H1 (cell line): ENCODE results near the gene DOCK3. TPM values are rescaled to one million over a fixed set of nuclear protein-coding genes. Genes with fewer than 3 reads are reported as not detected.

ENCODE experiments used
- CTCF ChIA-PET: fragments of 300-600 bp; sonication (Branson Sonifier 250); formaldehyde crosslinking; loops from one replicate; lab custom pipeline; 2021; ENCODE audit not compliant: partially characterized antibody; lab: Charles Lee
- POLR2A ChIA-PET: fragments of 300-600 bp; sonication (Branson Sonifier 250); formaldehyde crosslinking; loops from one replicate; lab custom pipeline; 2021; ENCODE audit warnings: inconsistent platforms; ENCODE audit not compliant: partially characterized antibody; lab: Charles Lee
- DNase-seq, 2 experiments: peaks; one replicate each; pipeline versions ENCODE4 v3.0.0 to v3.0.0-alpha.2; 2010 to 2022; ENCODE audit warnings: low spot score in 2 of 2, low read depth in 1 of 2, mixed read lengths in 1 of 2
- FAIRE-seq: peaks from 2 replicates; lab custom pipeline; 2011; peaks lifted over from hg19 to GRCh38; lab: Jason Lieb, UNC
- H2AFZ ChIP-seq: 2 replicates; pipeline ENCODE4 v1.8.1; 2012; ENCODE audit warnings: low read length, inconsistent platforms
- H2AK5ac ChIP-seq: 2 replicates; pipeline ENCODE4 v1.6.1; 2013; ENCODE audit warnings: low read depth, low read length
- H2BK120ac ChIP-seq: replicated peaks from 2 replicates; pipeline ENCODE3; 2013; ENCODE audit warnings: low read depth, low read length, inconsistent platforms
- H2BK12ac ChIP-seq: 2 replicates; pipeline ENCODE4 v1.6.1; 2013; ENCODE audit warnings: low read depth, low read length
- H2BK15ac ChIP-seq: 2 replicates; pipeline ENCODE4 v1.6.1; 2013; ENCODE audit warnings: low read length
- H2BK20ac ChIP-seq: 2 replicates; pipeline ENCODE4 v1.6.1; 2013; ENCODE audit warnings: low read length
- H2BK5ac ChIP-seq: 2 replicates; pipeline ENCODE4 v1.6.1; 2013; ENCODE audit warnings: low read depth, low read length
- H3K14ac ChIP-seq: 2 replicates; pipeline ENCODE4 v1.6.1; 2013; ENCODE audit warnings: inconsistent platforms; ENCODE audit not compliant: insufficient read length
- H3K18ac ChIP-seq: 2 replicates; pipeline ENCODE4 v1.6.1; 2013; ENCODE audit warnings: low read length; ENCODE audit errors: extremely low read depth
- H3K23ac ChIP-seq: 2 replicates; pipeline ENCODE4 v1.6.1; 2013; ENCODE audit warnings: inconsistent platforms; ENCODE audit not compliant: insufficient read length
- H3K23me2 ChIP-seq: 2 replicates; pipeline ENCODE4 v1.6.1; 2013; ENCODE audit warnings: low read depth, low read length
- H3K27ac ChIP-seq: 2 replicates; pipeline ENCODE4 v1.6.1; 2011; ENCODE audit warnings: low read depth, low read length, inconsistent platforms
- H3K27me3 ChIP-seq, 4 experiments: replicated peaks in 1 of 4; 1 replicate in 1 of 4; 2 replicates in 3 of 4; pipeline versions ENCODE4 v1.6.1 to v1.8.1; 2011 to 2013; ENCODE audit warnings: low read length in 3 of 4, mild to moderate bottlenecking in 3 of 4, inconsistent platforms in 2 of 4, mixed read lengths in 2 of 4, moderate library complexity in 1 of 4; ENCODE audit not compliant: control insufficient read depth in 3 of 4, insufficient read depth in 3 of 4; ENCODE audit errors: extremely low read depth in 1 of 4
- H3K36me3 ChIP-seq, 4 experiments: 2 replicates each; pipeline versions ENCODE4 v1.6.1 to v1.8.1; 2011 to 2013; ENCODE audit warnings: mild to moderate bottlenecking in 4 of 4, low read length in 3 of 4, moderate library complexity in 2 of 4, control low read depth in 1 of 4, inconsistent platforms in 1 of 4; ENCODE audit not compliant: insufficient read depth in 4 of 4, control insufficient read depth in 2 of 4
- H3K4ac ChIP-seq: replicated peaks from 2 replicates; pipeline ENCODE3; 2013; ENCODE audit warnings: low read length, low read depth, mixed read lengths, inconsistent platforms; ENCODE audit not compliant: insufficient read length
- H3K4me1 ChIP-seq, 4 experiments: replicated peaks in 1 of 4; 1 replicate in 1 of 4; 2 replicates in 3 of 4; pipeline versions ENCODE4 v1.6.1 to v1.8.1; 2011 to 2013; ENCODE audit warnings: low read length in 3 of 4, inconsistent platforms in 2 of 4, mixed read lengths in 1 of 4; ENCODE audit not compliant: insufficient read depth in 4 of 4, control insufficient read depth in 3 of 4
- H3K4me2 ChIP-seq, 2 experiments: 2 replicates each; pipeline versions ENCODE4 v1.6.1 to v1.8.1; 2011 to 2013; ENCODE audit warnings: low read depth in 2 of 2, low read length in 2 of 2, control low read depth in 1 of 2, inconsistent platforms in 1 of 2, mild to moderate bottlenecking in 1 of 2; ENCODE audit not compliant: insufficient read depth in 1 of 2
- H3K4me3 ChIP-seq, 4 experiments: fragments of 200-600, 300-600 bp in 1 of 4; sonication (generic), shearing (Covaris generic), sonication (Bioruptor Twin) in 1 of 4; 2 replicates each; pipeline versions ENCODE4 v1.5.1 to v1.8.1; 2011 to 2016; ENCODE audit warnings: low read length in 4 of 4, low read depth in 3 of 4, control low read depth in 2 of 4, inconsistent platforms in 2 of 4, mild to moderate bottlenecking in 2 of 4, mixed read lengths in 1 of 4, moderate library complexity in 1 of 4; ENCODE audit not compliant: insufficient read depth in 2 of 4; ENCODE audit errors: extremely low read depth in 1 of 4
- H3K56ac ChIP-seq: replicated peaks from 2 replicates; pipeline ENCODE3; 2013; ENCODE audit warnings: low read depth, mild to moderate bottlenecking, mixed read lengths, low read length, inconsistent platforms; ENCODE audit not compliant: insufficient read length
- H3K79me1 ChIP-seq: 2 replicates; pipeline ENCODE4 v1.6.1; 2013; ENCODE audit warnings: low read depth, low read length, control low read depth
- H3K79me2 ChIP-seq, 2 experiments: 2 replicates each; pipeline versions ENCODE4 v1.6.1 to v1.8.1; 2012 to 2013; ENCODE audit warnings: low read length in 2 of 2, mild to moderate bottlenecking in 2 of 2, inconsistent platforms in 1 of 2; ENCODE audit not compliant: insufficient read depth in 2 of 2, control insufficient read depth in 1 of 2
- H3K9ac ChIP-seq, 4 experiments: replicated peaks in 1 of 4; 1 replicate in 1 of 4; 2 replicates in 3 of 4; pipeline versions ENCODE4 v1.6.1 to v1.8.1; 2011 to 2013; ENCODE audit warnings: low read depth in 3 of 4, low read length in 3 of 4, control low read depth in 2 of 4, mild to moderate bottlenecking in 2 of 4, moderate library complexity in 2 of 4, inconsistent platforms in 1 of 4; ENCODE audit errors: extremely low read depth in 1 of 4
- H3K9me3 ChIP-seq, 2 experiments: 2 replicates each; pipeline versions ENCODE4 v1.6.1 to v1.8.1; 2012 to 2013; ENCODE audit warnings: mild to moderate bottlenecking in 2 of 2, moderate library complexity in 2 of 2, control low read depth in 1 of 2, inconsistent platforms in 1 of 2, low read depth in 1 of 2, low read length in 1 of 2, mixed read lengths in 1 of 2; ENCODE audit not compliant: insufficient read depth in 2 of 2
- H4K20me1 ChIP-seq, 2 experiments: replicated peaks in 1 of 2; 2 replicates each; pipeline versions ENCODE3 to v1.8.1; 2011 to 2013; ENCODE audit warnings: inconsistent platforms in 2 of 2, low read length in 2 of 2, mild to moderate bottlenecking in 1 of 2; ENCODE audit not compliant: insufficient read depth in 2 of 2, control insufficient read depth in 1 of 2
- H4K5ac ChIP-seq: 2 replicates; pipeline ENCODE4 v1.6.1; 2013; ENCODE audit warnings: low read length, low read depth, mixed read lengths, inconsistent platforms; ENCODE audit not compliant: insufficient read length
- H4K8ac ChIP-seq: 2 replicates; pipeline ENCODE4 v1.8.0; 2013; ENCODE audit warnings: mild to moderate bottlenecking, moderate library complexity, low read length, inconsistent platforms; ENCODE audit not compliant: insufficient read depth; ENCODE audit errors: extremely low read depth
- H4K91ac ChIP-seq: replicated peaks from 2 replicates; pipeline ENCODE3; 2013; ENCODE audit warnings: low read length, mixed read lengths, inconsistent platforms; ENCODE audit not compliant: insufficient read length
- BACH1 ChIP-seq: IDR thresholded peaks from 2 replicates; pipeline ENCODE4 v1.6.1; 2012; ENCODE audit warnings: low read length, improper control_type of control experiment
- CBX8 ChIP-seq: fragments of 300-800, 300-1000 bp; sonication (generic); IDR thresholded peaks from 2 replicates; pipeline ENCODE4 v1.7.1; 2016; ENCODE audit warnings: low read depth, low read length, borderline replicate concordance
- GTF2F1 ChIP-seq: IDR thresholded peaks from 2 replicates; pipeline ENCODE4 v1.6.1; 2012; ENCODE audit warnings: low read depth, low read length, improper control_type of control experiment, borderline replicate concordance
- POLR2A ChIP-seq, 2 experiments: IDR thresholded peaks; 1 replicate in 1 of 2; 2 replicates in 1 of 2; pipeline ENCODE4 v1.6.1; 2011; ENCODE audit warnings: low read depth in 2 of 2, low read length in 2 of 2, mild to moderate bottlenecking in 2 of 2; ENCODE audit errors: control extremely low read depth in 1 of 2
- RAD21 ChIP-seq, 2 experiments: IDR thresholded peaks in 1 of 2; conservative IDR thresholded peaks in 1 of 2; 2 replicates each; pipeline ENCODE4 v1.6.1; 2011; ENCODE audit warnings: low read depth in 2 of 2, low read length in 2 of 2, improper control_type of control experiment in 1 of 2, inconsistent platforms in 1 of 2, mild to moderate bottlenecking in 1 of 2, moderate library complexity in 1 of 2
- RBBP5 ChIP-seq: IDR thresholded peaks from 2 replicates; pipeline ENCODE4 v1.7.1; 2012; ENCODE audit warnings: low read depth, mild to moderate bottlenecking, inconsistent platforms, low read length, moderate library complexity, borderline replicate concordance
- RFX5 ChIP-seq: IDR thresholded peaks from 2 replicates; pipeline ENCODE4 v1.6.1; 2011; ENCODE audit warnings: low read depth, low read length, improper control_type of control experiment, borderline replicate concordance
- RNF2 ChIP-seq: fragments of 200-900, 300-1000 bp; sonication (generic); IDR thresholded peaks from 2 replicates; pipeline ENCODE4 v1.7.1; 2016; ENCODE audit warnings: borderline replicate concordance, low read depth, mild to moderate bottlenecking, antibody characterized with exemption, low read length; ENCODE audit not compliant: poor library complexity, severe bottlenecking; ENCODE audit errors: missing control alignments
- RXRA ChIP-seq: IDR thresholded peaks from 2 replicates; pipeline ENCODE4 v1.6.1; 2011; ENCODE audit warnings: low read depth, mild to moderate bottlenecking, low read length, moderate library complexity; ENCODE audit not compliant: insufficient read depth
- SRF ChIP-seq: IDR thresholded peaks from 2 replicates; pipeline ENCODE4 v1.6.1; 2011; ENCODE audit warnings: mild to moderate bottlenecking, low read depth, low read length, moderate library complexity
- polyA plus RNA-seq, 7 experiments: library from polyadenylated mRNA; depleted of rRNA in 3 of 7; stranded (reverse) in 5 of 7; unstranded in 2 of 7; fragments of >200 nt in 5 of 7; fragments of 200-250 nt in 2 of 7; gene quantifications; 1 replicate in 5 of 7; 2 replicates in 1 of 7; 4 replicates in 1 of 7; pipeline versions ENCODE4 v1.2.1 to v1.2.3, GENCODE V29; 2011 to 2013; ENCODE audit warnings: missing spikeins in 2 of 7, mixed read lengths in 2 of 7
- total RNA-seq: library from RNA; stranded (reverse); fragmentation: NEBNext Ultra II Directional; extraction: Animal tissue kit (Norgen Biotek cat#: 25700); gene quantifications from 2 replicates; pipeline ENCODE4 v1.2.1, GENCODE V29; 2021
- TF ChIP-seq, protein P1 (sequence below), 3 experiments: IDR thresholded peaks; 1 replicate in 2 of 3; 2 replicates in 1 of 3; pipeline versions ENCODE4 v1.5.1 to v1.6.1; 2011; ENCODE audit warnings: low read length in 3 of 3, mild to moderate bottlenecking in 3 of 3, inconsistent platforms in 2 of 3, low read depth in 1 of 3, moderate library complexity in 1 of 3; ENCODE audit not compliant: insufficient read depth in 1 of 3; ENCODE audit errors: control extremely low read depth in 1 of 3

DOCK3 gene
- total and polyA plus RNA-seq, 2 of the 8 experiments (the other 6 are each of a cell fraction or from before 2014, with no cell fraction given) = 2.7 to 5.0 TPM

- H2BK5ac ChIP-seq = no peak overlapping the region
- CTCF ChIA-PET = no interaction called here
- H4K5ac ChIP-seq = no peak overlapping the region
- H3K14ac ChIP-seq = no peak overlapping the region
- no peaks in the 10 kb centered on the region for H3K79me1 ChIP-seq
- no peak overlapping the region for H2BK12ac ChIP-seq
- DNase-seq (no peak), FAIRE-seq (no peak)
- H3K27me3 ChIP-seq = no peaks in the 10 kb centered on the region
- H3K4ac ChIP-seq = no peak overlapping the region
- H3K4me3 ChIP-seq = no peak overlapping the region
- no peak overlapping the region for H3K27ac ChIP-seq
- no peak overlapping the region for H3K23ac ChIP-seq
- H4K20me1 ChIP-seq = no peaks in the 10 kb centered on the region
- POLR2A ChIA-PET = no interaction called here
- no peak overlapping the region for H3K4me2 ChIP-seq
- no peak overlapping the region for H2BK20ac ChIP-seq
- no peak overlapping the region for H4K91ac ChIP-seq
- H2BK15ac ChIP-seq = no peak overlapping the region
- no peak overlapping the region for H2AK5ac ChIP-seq
- peaks cover 8 to 19% of the 10 kb centered on the region in 2 experiments for H3K9me3 ChIP-seq
- no peaks in the 10 kb centered on the region for H3K4me1 ChIP-seq
- no peak overlapping the region for H3K9ac ChIP-seq
- no peak overlapping the region for H3K18ac ChIP-seq
- H3K23me2 ChIP-seq = no peaks in the 10 kb centered on the region
- TF ChIP-seq RXRA (no peak), BACH1 (no peak), SRF (no peak), RFX5 (no peak), CBX8 (no peak), GTF2F1 (no peak), RBBP5 (no peak), RNF2 (no peak), RAD21 (IDR thresholded peaks at IDR 0.05 in 1 of 2, conservative IDR thresholded peaks at IDR 0.05 in 1 of 2; ENCODE audit: low read depth in 2 of 2, low read length in 2 of 2) (no peak), POLR2A (IDR thresholded peaks at IDR 0.05; ENCODE audit: control extremely low read depth in 1 of 2, low read depth in 2 of 2, low read length in 2 of 2) (no peak)
- TF ChIP-seq, protein P1, sequence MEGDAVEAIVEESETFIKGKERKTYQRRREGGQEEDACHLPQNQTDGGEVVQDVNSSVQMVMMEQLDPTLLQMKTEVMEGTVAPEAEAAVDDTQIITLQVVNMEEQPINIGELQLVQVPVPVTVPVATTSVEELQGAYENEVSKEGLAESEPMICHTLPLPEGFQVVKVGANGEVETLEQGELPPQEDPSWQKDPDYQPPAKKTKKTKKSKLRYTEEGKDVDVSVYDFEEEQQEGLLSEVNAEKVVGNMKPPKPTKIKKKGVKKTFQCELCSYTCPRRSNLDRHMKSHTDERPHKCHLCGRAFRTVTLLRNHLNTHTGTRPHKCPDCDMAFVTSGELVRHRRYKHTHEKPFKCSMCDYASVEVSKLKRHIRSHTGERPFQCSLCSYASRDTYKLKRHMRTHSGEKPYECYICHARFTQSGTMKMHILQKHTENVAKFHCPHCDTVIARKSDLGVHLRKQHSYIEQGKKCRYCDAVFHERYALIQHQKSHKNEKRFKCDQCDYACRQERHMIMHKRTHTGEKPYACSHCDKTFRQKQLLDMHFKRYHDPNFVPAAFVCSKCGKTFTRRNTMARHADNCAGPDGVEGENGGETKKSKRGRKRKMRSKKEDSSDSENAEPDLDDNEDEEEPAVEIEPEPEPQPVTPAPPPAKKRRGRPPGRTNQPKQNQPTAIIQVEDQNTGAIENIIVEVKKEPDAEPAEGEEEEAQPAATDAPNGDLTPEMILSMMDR (IDR thresholded peaks at IDR 0.05; ENCODE audit: control extremely low read depth in 1 of 3, insufficient read depth in 1 of 3, low read depth in 1 of 3, low read length in 3 of 3) = no peak
- H3K56ac ChIP-seq = no peak overlapping the region
- no peak overlapping the region for H2AFZ ChIP-seq
- peaks cover 0 to 7% (median 5%) of the 10 kb centered on the region in 4 experiments; a peak in 4 of 8 replicates for H3K36me3 ChIP-seq
- no peaks in the 10 kb centered on the region for H3K79me2 ChIP-seq
- no peak overlapping the region for H4K8ac ChIP-seq
- H2BK120ac ChIP-seq = no peak overlapping the region
Measured at GRCh38 chr3:51176923-51177322, 502.2 kb downstream of the DOCK3 start.
